Peyer's patch (tissue), 4 donors: Measurements from ENCODE around the gene KLHDC3. TPM values are rescaled to one million over a fixed set of nuclear protein-coding genes. Genes with fewer than 3 reads are reported as not detected.

Source experiments
- DNase-seq, 3 donors: peaks; one replicate each; pipeline ENCODE4 v3.0.0-alpha.2; 2017 to 2019
- H3K27ac ChIP-seq, 4 donors: fragments of 200-600 bp; sonication (generic); one replicate each; pipeline ENCODE4 v1.5.1; 2016 to 2019
- H3K27me3 ChIP-seq, 2 donors: fragments of 200-600 bp; sonication (generic); one replicate each; pipeline ENCODE4 v1.5.1; 2019
- H3K36me3 ChIP-seq, 3 donors: fragments of 200-600 bp; sonication (generic); one replicate each; pipeline ENCODE4 v1.5.1; 2016 to 2019
- H3K4me1 ChIP-seq, 4 donors: fragments of 200-600 bp; sonication (generic); one replicate each; pipeline ENCODE4 v1.5.1; 2016 to 2019
- H3K4me3 ChIP-seq, 4 donors: fragments of 200-600 bp; sonication (generic); 1 replicate in 3 of 4; 2 replicates in 1 of 4; pipeline ENCODE4 v1.5.1; 2016 to 2019; ENCODE audit warnings: mild to moderate bottlenecking in 1 of 4
- H3K9me3 ChIP-seq, 4 donors: fragments of 200-600 bp; sonication (generic); one replicate each; pipeline ENCODE4 v1.5.1; 2016 to 2019; ENCODE audit warnings: mild to moderate bottlenecking in 1 of 4
- CTCF ChIP-seq, 6 experiments: fragments of 450-650 bp in 4 of 6; fragments of 200-600 bp in 2 of 6; sonication (generic) in 1 of 6; IDR thresholded peaks; one replicate each; pipeline ENCODE4 v1.5.1; 2017 to 2019; ENCODE audit warnings: antibody characterized with exemption in 6 of 6, mild to moderate bottlenecking in 3 of 6, moderate library complexity in 1 of 6
- POLR2A ChIP-seq, 2 donors: fragments of 450-650 bp; IDR thresholded peaks; one replicate each; pipeline ENCODE4 v1.5.1; 2017; ENCODE audit warnings: antibody characterized with exemption in 2 of 2, mild to moderate bottlenecking in 2 of 2, moderate library complexity in 2 of 2
- total RNA-seq, 4 donors: library from RNA; depleted of rRNA; stranded (reverse); fragments of >200 nt; gene quantifications; one replicate each; pipeline ENCODE4 v1.1.0, GENCODE V29; 2016

The KLHDC3 gene
- total RNA-seq, 4 donors from 2014 or later = 38.8 to 59.2 (median 52.6) TPM

GRCh38 chr6:42984924-42985475 lies 29.0 kb upstream of the KLHDC3 start:
- Histone ChIP-seq H3K4me1 (peaks cover 0 to 53% (median 6%) of the 10 kb centered on the region in 4 donors), H3K4me3 (peak overlapping the region; percentile 75 to 98 (median 90)), H3K27me3 (no peaks in the 10 kb centered on the region), H3K36me3 (peaks cover 0 to 12% (median 0%) of the 10 kb centered on the region in 3 donors), H3K9me3 (no peaks in the 10 kb centered on the region), H3K27ac (peak overlapping the region; percentile 82 to 90 (median 86))
- TF ChIP-seq POLR2A (IDR thresholded peaks at IDR 0.05) (no peak), CTCF (IDR thresholded peaks at IDR 0.05) (no peak)
- no peak for DNase-seq

- H3K4me3 ChIP-seq = no peak overlapping the region
- H3K36me3 ChIP-seq = peaks cover 0 to 19% (median 0%) of the 10 kb centered on the region in 3 donors
- no peaks in the 10 kb centered on the region for H3K27me3 ChIP-seq
- peaks cover 0 to 63% (median 6%) of the 10 kb centered on the region in 4 donors for H3K4me1 ChIP-seq
- DNase-seq = no peak
- peak overlapping the region in 1 of 4 donors; percentile 97 for H3K27ac ChIP-seq
- H3K9me3 ChIP-seq = no peaks in the 10 kb centered on the region
- TF ChIP-seq POLR2A (IDR thresholded peaks at IDR 0.05) (no peak), CTCF (IDR thresholded peaks at IDR 0.05) (no peak)
Measured at GRCh38 chr6:42987533-42988451, 26.3 kb upstream of the KLHDC3 start.

DNA sequence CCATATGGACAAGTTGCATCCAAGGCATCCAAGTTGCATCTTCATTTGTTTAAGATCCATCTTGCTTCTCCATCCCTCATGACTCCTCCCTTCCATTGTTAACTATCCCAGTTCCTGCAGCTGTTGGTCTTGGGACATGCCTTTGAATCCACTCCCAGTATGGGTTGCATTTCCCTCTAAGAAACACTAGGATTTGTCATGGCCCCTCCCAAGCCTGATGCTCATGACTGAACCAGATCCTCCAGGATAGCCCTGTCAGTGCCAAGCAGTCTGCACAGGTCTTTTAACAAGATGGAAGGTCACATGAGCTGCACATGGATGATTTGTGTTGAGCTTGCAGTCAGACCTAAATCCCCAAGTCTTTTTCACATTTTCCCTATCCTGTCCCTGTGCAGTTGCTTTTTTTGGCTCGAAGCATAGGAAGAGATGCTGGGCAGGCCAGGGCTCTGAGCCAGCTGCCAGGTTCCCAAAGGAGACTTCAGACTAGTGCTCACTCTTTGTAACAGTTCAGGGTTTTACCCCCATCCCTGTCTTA lies 25.5 kb upstream of the KLHDC3 start:
- Histone ChIP-seq H3K27me3 (no peaks in the 10 kb centered on the region), H3K4me3 (no peak overlapping the region), H3K4me1 (peaks cover 0 to 61% (median 6%) of the 10 kb centered on the region in 4 donors), H3K27ac (peak overlapping the region in 1 of 4 donors; percentile 97), H3K9me3 (no peaks in the 10 kb centered on the region), H3K36me3 (peaks cover 0 to 19% (median 0%) of the 10 kb centered on the region in 3 donors)
- TF ChIP-seq POLR2A (IDR thresholded peaks at IDR 0.05) (no peak), CTCF (IDR thresholded peaks at IDR 0.05) (no peak)
- no peak for DNase-seq

DNA sequence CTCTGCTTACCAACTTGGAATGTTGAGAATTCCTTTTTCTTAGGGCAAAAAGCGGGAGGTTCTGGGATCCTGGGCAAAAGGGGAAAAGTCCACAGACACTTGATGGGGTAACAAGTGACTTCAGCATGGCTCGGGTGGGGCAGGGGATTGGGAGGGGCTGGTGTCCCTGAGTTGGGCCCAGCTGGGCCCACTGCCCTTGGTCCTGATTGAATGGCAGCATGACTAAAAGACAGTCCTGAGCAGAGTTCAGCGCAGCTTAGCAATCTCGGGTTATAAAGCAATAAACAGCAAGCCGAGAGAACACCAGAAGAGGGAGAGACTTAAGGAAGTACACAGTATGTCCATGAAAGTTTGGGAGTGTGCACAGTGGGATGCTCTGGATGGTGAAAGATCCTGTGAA lies 24.1 kb upstream of the KLHDC3 start:
- peaks cover 0 to 26% (median 0%) of the 10 kb centered on the region in 3 donors for H3K36me3 ChIP-seq

More for the DNA sequence above, 24.1 kb upstream of the KLHDC3 start:
- H3K27me3 ChIP-seq = no peaks in the 10 kb centered on the region
- H3K27ac ChIP-seq = peak overlapping the region in 3 of 4 donors; percentile 35 to 97 (median 76)
- H3K4me1 ChIP-seq = peaks cover 0 to 58% (median 5%) of the 10 kb centered on the region in 4 donors
- H3K9me3 ChIP-seq = no peaks in the 10 kb centered on the region
- no peak for TF ChIP-seq CTCF (IDR thresholded peaks at IDR 0.05)
- TF ChIP-seq POLR2A (IDR thresholded peaks at IDR 0.05) = peak in 1 of 2 donors; percentile 64
- peak in 2 of 3 donors; percentile 83 to 88 for DNase-seq
- H3K4me3 ChIP-seq = no peak overlapping the region
